Natural killer cell (primary cell): ENCODE data around the gene SACM1L. TPM values are rescaled to one million over a fixed set of nuclear protein-coding genes. Genes with fewer than 3 reads are reported as not detected.

Experiments used
- ATAC-seq, 3 donors: fragments of 150-1000 bp in 2 of 3; fragments of 200-7000 bp in 1 of 3; cut with Tn5 transposase; 1 replicate in 1 of 3; 2 replicates in 2 of 3; pipeline ENCODE4 v1.10.0; 2021; ENCODE audit warnings: mild to moderate bottlenecking in 2 of 3, moderate library complexity in 2 of 3
- DNase-seq, 2 donors: peaks; one replicate each; pipeline versions ENCODE4 v3.0.0 to v3.0.0-alpha.2; 2013 to 2021; ENCODE audit warnings: mixed read lengths in 1 of 2
- H3K27ac ChIP-seq: one replicate; pipeline ENCODE4 v1.5.1; 2013; ENCODE audit warnings: mild to moderate bottlenecking, low read length
- H3K27me3 ChIP-seq: one replicate; pipeline ENCODE4 v1.6.1; 2013; ENCODE audit warnings: low read length; ENCODE audit not compliant: control insufficient read depth, insufficient read depth
- H3K36me3 ChIP-seq: one replicate; pipeline ENCODE4 v1.6.1; 2013; ENCODE audit warnings: low read length; ENCODE audit not compliant: control insufficient read depth, insufficient read depth
- H3K4me1 ChIP-seq: one replicate; pipeline ENCODE4 v1.6.1; 2013; ENCODE audit warnings: low read length; ENCODE audit not compliant: control insufficient read depth, insufficient read depth
- H3K4me3 ChIP-seq: one replicate; pipeline ENCODE4 v1.5.1; 2013; ENCODE audit warnings: low read length
- H3K9me3 ChIP-seq: one replicate; pipeline ENCODE4 v1.6.1; 2013; ENCODE audit warnings: low read length; ENCODE audit not compliant: control insufficient read depth, insufficient read depth
- H3K27ac Mint-ChIP-seq, 2 donors: one replicate each; pipeline ENCODE4 v1.8.0; 2022; ENCODE audit warnings: mild to moderate bottlenecking in 2 of 2, mixed read lengths in 2 of 2, moderate library complexity in 1 of 2
- H3K27me3 Mint-ChIP-seq, 2 donors: one replicate each; pipeline ENCODE4 v1.8.0; 2022; ENCODE audit warnings: low read depth in 2 of 2, mixed read lengths in 2 of 2
- H3K36me3 Mint-ChIP-seq: one replicate; pipeline ENCODE4 v1.8.0; 2022; ENCODE audit warnings: mixed read lengths
- H3K4me1 Mint-ChIP-seq, 2 donors: one replicate each; pipeline ENCODE4 v1.8.0; 2022; ENCODE audit warnings: mixed read lengths in 2 of 2
- H3K4me3 Mint-ChIP-seq: one replicate; pipeline ENCODE4 v1.8.0; 2022; ENCODE audit warnings: mild to moderate bottlenecking, moderate library complexity, mixed read lengths
- H3K9me3 Mint-ChIP-seq, 2 donors: one replicate each; pipeline ENCODE4 v1.8.0; 2022; ENCODE audit warnings: mixed read lengths in 2 of 2
- WGBS: methylation state at CpG from one replicate; pipeline ENCODE4 v1.1.7; 2013; ENCODE audit warnings: missing lambda C conversion rate; ENCODE audit not compliant: insufficient coverage; 5-methylcytosine and 5-hydroxymethylcytosine counted together
- intact Hi-C: fragments of 100-400 bp; cut with micrococcal nuclease; formaldehyde crosslinking; loops from one replicate; pipeline ENCODE4 v1.14.2; 2022
- total RNA-seq, 4 donors: library from RNA; stranded (reverse); fragments of 120-200 nt in 1 of 4; gene quantifications; one replicate each; pipeline versions ENCODE4 v1.2.3 to v1.2.4, GENCODE V29; 2013 to 2022
- TF ChIP-seq, protein P1 (sequence below): fragments of 200-600 bp; IDR thresholded peaks from one replicate; pipeline ENCODE4 v1.8.0; 2022; ENCODE audit warnings: antibody characterized with exemption

Gene SACM1L
- total RNA-seq, 3 donors from 2014 or later (not counting 1 experiment from before 2014, with no cell fraction given) = 93.2 to 110 (median 93.9) TPM

GRCh38 chr3:45654397-45654944 is 34.7 kb upstream of the SACM1L start:
- Histone ChIP-seq H3K9me3 (no peaks in the 10 kb centered on the region), H3K4me1 (no peaks in the 10 kb centered on the region), H3K4me3 (no peak overlapping the region), H3K36me3 (peaks cover 2% of the 10 kb centered on the region), H3K27me3 (no peaks in the 10 kb centered on the region), H3K27ac (no peak overlapping the region)
- no peak for DNase-seq
- Mint-ChIP-seq H3K9me3 (no peaks in the 10 kb centered on the region), H3K4me3 (no peak overlapping the region), H3K27me3 (no peaks in the 10 kb centered on the region), H3K36me3 (no peaks in the 10 kb centered on the region), H3K4me1 (peaks cover 24 to 26% of the 10 kb centered on the region in 2 donors), H3K27ac (peak overlapping the region; percentile 16 to 46)
- intact Hi-C loops = no loop called here
- 27% methylated on average over 5 of the region's 6 CpGs for WGBS
- TF ChIP-seq, protein P1, sequence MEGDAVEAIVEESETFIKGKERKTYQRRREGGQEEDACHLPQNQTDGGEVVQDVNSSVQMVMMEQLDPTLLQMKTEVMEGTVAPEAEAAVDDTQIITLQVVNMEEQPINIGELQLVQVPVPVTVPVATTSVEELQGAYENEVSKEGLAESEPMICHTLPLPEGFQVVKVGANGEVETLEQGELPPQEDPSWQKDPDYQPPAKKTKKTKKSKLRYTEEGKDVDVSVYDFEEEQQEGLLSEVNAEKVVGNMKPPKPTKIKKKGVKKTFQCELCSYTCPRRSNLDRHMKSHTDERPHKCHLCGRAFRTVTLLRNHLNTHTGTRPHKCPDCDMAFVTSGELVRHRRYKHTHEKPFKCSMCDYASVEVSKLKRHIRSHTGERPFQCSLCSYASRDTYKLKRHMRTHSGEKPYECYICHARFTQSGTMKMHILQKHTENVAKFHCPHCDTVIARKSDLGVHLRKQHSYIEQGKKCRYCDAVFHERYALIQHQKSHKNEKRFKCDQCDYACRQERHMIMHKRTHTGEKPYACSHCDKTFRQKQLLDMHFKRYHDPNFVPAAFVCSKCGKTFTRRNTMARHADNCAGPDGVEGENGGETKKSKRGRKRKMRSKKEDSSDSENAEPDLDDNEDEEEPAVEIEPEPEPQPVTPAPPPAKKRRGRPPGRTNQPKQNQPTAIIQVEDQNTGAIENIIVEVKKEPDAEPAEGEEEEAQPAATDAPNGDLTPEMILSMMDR = no peak
- no peak for ATAC-seq

DNA sequence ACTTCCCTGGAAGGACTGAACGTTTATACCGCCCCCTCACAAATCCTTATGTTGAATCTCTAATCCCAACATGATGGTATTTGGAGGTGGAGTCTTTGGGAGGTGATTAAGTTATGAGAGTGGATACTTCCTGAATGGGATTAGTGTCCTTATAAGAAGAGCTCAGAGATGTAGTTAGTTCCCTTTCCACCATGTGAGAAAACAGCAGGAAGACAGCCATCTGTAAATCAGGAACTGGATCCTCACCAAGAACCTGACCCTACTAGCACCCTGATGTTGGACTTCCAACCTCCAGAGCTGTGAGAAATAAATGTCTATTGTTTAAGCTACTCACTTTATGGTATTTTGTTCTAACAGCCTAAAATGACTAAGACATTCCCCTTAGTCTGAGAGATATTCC is 33.3 kb upstream of the SACM1L start:
- Histone ChIP-seq H3K27ac (no peak overlapping the region), H3K9me3 (no peaks in the 10 kb centered on the region), H3K27me3 (no peaks in the 10 kb centered on the region), H3K36me3 (peaks cover 2% of the 10 kb centered on the region), H3K4me3 (no peak overlapping the region), H3K4me1 (peaks cover 3% of the 10 kb centered on the region)
- Mint-ChIP-seq H3K27ac (no peak overlapping the region), H3K27me3 (no peaks in the 10 kb centered on the region), H3K4me3 (no peak overlapping the region), H3K9me3 (no peaks in the 10 kb centered on the region), H3K4me1 (peaks cover 24 to 28% of the 10 kb centered on the region in 2 donors), H3K36me3 (no peaks in the 10 kb centered on the region)
- DNase-seq (no peak), ATAC-seq (no peak)
- intact Hi-C loops = loop anchor here (1.0 to 2.0 kb wide), 2 partner anchors 145 to 615 kb away; no protein-coding TSS in a partner anchor
- WGBS = no CpG with 5 or more reads among the region's 2 CpGs
- TF ChIP-seq, protein P1 = no peak

DNA sequence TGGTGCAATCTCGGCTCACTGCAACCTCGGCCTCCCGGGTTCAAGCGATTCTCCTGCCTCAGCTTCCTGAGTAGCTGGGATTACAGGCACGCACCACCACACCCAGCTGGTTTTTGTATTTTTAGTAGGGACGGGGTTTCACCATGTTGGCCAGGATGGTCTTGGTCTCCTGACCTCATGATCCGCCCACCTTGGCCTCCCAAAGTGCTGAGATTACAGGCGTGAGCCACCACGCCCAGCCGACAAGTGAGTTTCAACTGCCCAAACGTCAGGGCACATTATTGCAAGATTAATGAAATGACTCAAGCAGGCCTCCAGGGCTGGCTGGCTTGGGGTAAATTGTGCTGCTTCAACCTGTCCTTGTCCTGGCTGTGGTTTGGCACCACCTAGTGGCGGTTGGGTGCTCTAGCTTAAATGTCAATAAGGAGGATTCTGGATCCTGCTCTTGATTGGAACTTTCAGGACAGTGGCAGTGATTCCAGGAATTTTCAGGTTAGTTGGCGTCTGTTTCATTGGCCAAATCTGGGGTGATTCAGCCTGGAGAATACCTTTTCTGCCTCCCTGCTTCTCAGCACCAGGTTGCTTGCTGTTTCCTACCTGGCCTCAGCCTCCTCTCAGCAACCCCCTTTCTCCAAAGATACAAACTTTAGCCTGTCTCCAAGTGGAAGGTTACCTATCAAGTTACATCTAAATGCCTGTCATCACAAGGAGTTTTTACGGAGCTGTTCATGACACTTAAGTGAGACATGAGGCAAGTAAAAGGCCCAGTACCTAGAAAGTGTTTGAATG is 32.4 kb upstream of the SACM1L start:
- WGBS = 41% methylated on average over 14 of the region's 14 CpGs
- Histone ChIP-seq H3K4me3 (no peak overlapping the region), H3K36me3 (peaks cover 2% of the 10 kb centered on the region), H3K4me1 (peaks cover 3% of the 10 kb centered on the region), H3K9me3 (no peaks in the 10 kb centered on the region), H3K27ac (no peak overlapping the region), H3K27me3 (no peaks in the 10 kb centered on the region)
- intact Hi-C loops = loop anchor here (1.0 to 2.0 kb wide), 2 partner anchors 145 to 616 kb away; no protein-coding TSS in a partner anchor
- no peaks in the 10 kb centered on the region for H3K36me3 Mint-ChIP-seq
- no peak overlapping the region for H3K27ac Mint-ChIP-seq
- TF ChIP-seq, protein P1 = peak; percentile 86
- peaks cover 19 to 22% of the 10 kb centered on the region in 2 donors for H3K4me1 Mint-ChIP-seq
- ATAC-seq (peak; percentile 96 to 98 (median 96)), DNase-seq (peak; percentile 79 to 93)
- H3K27me3 Mint-ChIP-seq = no peaks in the 10 kb centered on the region
- H3K9me3 Mint-ChIP-seq = no peaks in the 10 kb centered on the region
- H3K4me3 Mint-ChIP-seq = no peak overlapping the region
